Left cardiac atrium (tissue), 4 donors: ENCODE data around the gene PACRG. TPM values are rescaled to one million over a fixed set of nuclear protein-coding genes. Genes with fewer than 3 reads are reported as not detected.

Source experiments
- ATAC-seq, 2 donors: fragments of 200-7000 bp; cut with Tn5 transposase; one replicate each; pipeline ENCODE4 v1.9.1; 2020; ENCODE audit warnings: mild to moderate bottlenecking in 2 of 2, moderate library complexity in 2 of 2
- DNase-seq: peaks from one replicate; pipeline ENCODE4 v3.0.0-alpha.2; 2020
- intact Hi-C, 2 donors: fragments of 100-400 bp; cut with DNase I; formaldehyde crosslinking; loops; one replicate each; pipeline versions ENCODE4 v1.14.1 to v1.15.1; 2022 to 2023
- total RNA-seq, 2 donors: library from RNA; stranded (reverse); fragmentation: NEBNext Ultra II Directional; extraction: Animal tissue kit (Norgen Biotek cat#: 25700); gene quantifications; one replicate each; pipeline ENCODE4 v1.2.1, GENCODE V29; 2021
- donor health status: DM: no; HTN: yes; CAD: no.
- donor health status: DM: no; HTN: yes; CAD: no; lungs with severe emphysema.
- donor health status: DM: yes; HTN: yes; CAD: no.
- donor health status: Dilated cardiomyopathy.

PACRG gene
- total RNA-seq, 2 donors from 2014 or later = 3.2 to 4.5 TPM

GRCh38 chr6:163192591-163192990 lies 464.8 kb downstream of the PACRG start:
- intact Hi-C loops = no loop called here
- ATAC-seq = no peak
- DNase-seq = no peak

- intact Hi-C loops = no loop called here
- ATAC-seq = no peak
- no peak for DNase-seq
Observed at GRCh38 chr6:163193326-163193725, 465.6 kb downstream of the PACRG start.

GRCh38 chr6:163195721-163196691 lies 468.2 kb downstream of the PACRG start:
- DNase-seq = no peak
- ATAC-seq = no peak

GRCh38 chr6:163197839-163198238 lies 470.1 kb downstream of the PACRG start:
- ATAC-seq = no peak

More at GRCh38 chr6:163195721-163196691, 468.2 kb downstream of the PACRG start:
- intact Hi-C loops = no loop called here

GRCh38 chr6:163198396-163198795 lies 470.6 kb downstream of the PACRG start:
- DNase-seq (no peak), ATAC-seq (no peak)
- intact Hi-C loops = no loop called here

More at GRCh38 chr6:163197839-163198238, 470.1 kb downstream of the PACRG start:
- intact Hi-C loops = no loop called here
- DNase-seq = no peak

- intact Hi-C loops = no loop called here
- DNase-seq (no peak), ATAC-seq (no peak)
Observed at GRCh38 chr6:163199371-163199770, 471.6 kb downstream of the PACRG start.

- DNase-seq (no peak), ATAC-seq (no peak)
- intact Hi-C loops = no loop called here
Observed at GRCh38 chr6:163200289-163200688, 472.5 kb downstream of the PACRG start.

- ATAC-seq (no peak), DNase-seq (no peak)
- intact Hi-C loops = no loop called here
Observed at GRCh38 chr6:163200694-163201093, 472.9 kb downstream of the PACRG start.

GRCh38 chr6:163201855-163202254 lies 474.1 kb downstream of the PACRG start:
- no peak for DNase-seq
- intact Hi-C loops = no loop called here
- ATAC-seq = no peak

GRCh38 chr6:163206196-163206595 lies 478.4 kb downstream of the PACRG start:
- intact Hi-C loops = no loop called here
- ATAC-seq (no peak), DNase-seq (no peak)

GRCh38 chr6:163207431-163208383 lies 479.9 kb downstream of the PACRG start:
- intact Hi-C loops = no loop called here
- DNase-seq = no peak
- no peak for ATAC-seq

- intact Hi-C loops = no loop called here
- ATAC-seq (peak; percentile 91), DNase-seq (no peak)
Observed at GRCh38 chr6:163209005-163209404, 481.2 kb downstream of the PACRG start.

- no peak for DNase-seq
- ATAC-seq = no peak
- intact Hi-C loops = no loop called here
Observed at GRCh38 chr6:163212123-163212522, 484.3 kb downstream of the PACRG start.

GRCh38 chr6:163214259-163214658 lies 486.5 kb downstream of the PACRG start:
- ATAC-seq (no peak), DNase-seq (no peak)
- intact Hi-C loops = no loop called here

- intact Hi-C loops = no loop called here
- peak in 1 of 2 donors; percentile 14 for ATAC-seq
- no peak for DNase-seq
Observed at GRCh38 chr6:163218361-163218894, 490.7 kb downstream of the PACRG start.

GRCh38 chr6:163226181-163226835 lies 498.5 kb downstream of the PACRG start:
- ATAC-seq = no peak
- DNase-seq = no peak
- intact Hi-C loops = no loop called here

- ATAC-seq = no peak
- intact Hi-C loops = no loop called here
- no peak for DNase-seq
Observed at GRCh38 chr6:163226836-163227485, 499.2 kb downstream of the PACRG start.

GRCh38 chr6:163228041-163228440 lies 500.3 kb downstream of the PACRG start:
- ATAC-seq = no peak
- intact Hi-C loops = no loop called here

GRCh38 chr6:163229050-163229449 lies 501.3 kb downstream of the PACRG start:
- no peak for DNase-seq
- ATAC-seq = no peak
- intact Hi-C loops = no loop called here

More at GRCh38 chr6:163228041-163228440, 500.3 kb downstream of the PACRG start:
- no peak for DNase-seq
